SH-SY5Y (cell line): Measurements from ENCODE around the gene VPS51.

Experiments used
- GATA2 ChIP-seq: IDR thresholded peaks from 2 replicates; pipeline ENCODE4 v1.6.1; 2011; ENCODE audit warnings: mild to moderate bottlenecking, low read depth, low read length
- GATA3 ChIP-seq: IDR thresholded peaks from 2 replicates; pipeline ENCODE4 v1.6.1; 2011; ENCODE audit warnings: low read depth, mild to moderate bottlenecking, low read length, moderate library complexity

DNA sequence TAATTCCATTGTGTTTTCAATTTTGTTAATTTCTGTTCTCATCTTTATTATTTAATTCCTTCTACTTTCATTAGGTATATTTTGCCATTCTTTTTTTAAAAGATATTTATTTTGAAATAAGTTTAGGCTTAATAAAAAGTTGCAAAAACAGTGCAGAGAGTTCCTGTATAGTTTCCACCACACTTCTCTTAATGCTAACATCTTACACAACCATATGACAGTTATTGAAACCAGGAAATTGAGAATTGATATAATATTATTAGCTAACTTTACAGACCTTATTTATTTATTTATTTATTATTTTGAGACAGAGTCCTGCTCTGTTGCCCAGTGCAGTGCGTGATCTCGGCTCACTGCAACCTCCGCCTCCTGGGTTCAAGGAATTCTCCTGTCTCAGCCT, 60.2 kb downstream of the VPS51 start:
- TF ChIP-seq GATA3, result no peak
- TF ChIP-seq GATA2, result no peak
